Breast epithelium (tissue), 4 donors: ENCODE data around the gene TAS2R5. TPM values are rescaled to one million over a fixed set of nuclear protein-coding genes. Genes with fewer than 3 reads are reported as not detected.
"Not testable (repeated sequence)": the region's sequence is repeated elsewhere in the genome, so short reads cannot be mapped to it uniquely, and the experiment has no call there.

ENCODE experiments used
- DNase-seq, 2 donors: peaks; one replicate each; pipeline ENCODE4 v3.0.0-alpha.2; 2019; ENCODE audit warnings: low spot score in 2 of 2
- H3K27ac ChIP-seq, 2 donors: fragments of 200-600 bp; sonication (generic) in 1 of 2; one replicate each; pipeline ENCODE4 v1.5.1; 2016 to 2019; ENCODE audit warnings: mild to moderate bottlenecking in 1 of 2
- H3K27me3 ChIP-seq, 2 donors: fragments of 200-600 bp; sonication (generic) in 1 of 2; one replicate each; pipeline versions ENCODE4 v1.5.1 to v1.6.0; 2017 to 2019; ENCODE audit warnings: control low read depth in 1 of 2, mild to moderate bottlenecking in 1 of 2
- H3K36me3 ChIP-seq: fragments of 200-600 bp; one replicate; pipeline ENCODE4 v1.5.1; 2019
- H3K4me1 ChIP-seq, 2 donors: fragments of 200-600 bp; sonication (generic); one replicate each; pipeline ENCODE4 v1.5.1; 2016 to 2019; ENCODE audit warnings: control low read depth in 1 of 2
- H3K4me3 ChIP-seq, 3 donors: fragments of 200-600 bp; sonication (generic); 1 replicate in 2 of 3; 2 replicates in 1 of 3; pipeline ENCODE4 v1.5.1; 2016 to 2019; ENCODE audit warnings: mild to moderate bottlenecking in 3 of 3, moderate library complexity in 2 of 3
- H3K9me3 ChIP-seq, 2 donors: fragments of 200-600 bp; sonication (generic) in 1 of 2; one replicate each; pipeline ENCODE4 v1.5.1; 2016 to 2019; ENCODE audit warnings: control low read depth in 1 of 2
- CTCF ChIP-seq, 3 donors: fragments of 450-650 bp; IDR thresholded peaks; one replicate each; pipeline ENCODE4 v1.5.1; 2016 to 2017; ENCODE audit warnings: antibody characterized with exemption in 3 of 3, mild to moderate bottlenecking in 3 of 3, moderate library complexity in 3 of 3
- POLR2A ChIP-seq: fragments of 450-650 bp; IDR thresholded peaks from one replicate; pipeline ENCODE4 v1.6.1; 2016; ENCODE audit warnings: antibody characterized with exemption, mild to moderate bottlenecking, moderate library complexity
- POLR2AphosphoS5 ChIP-seq, 3 donors: sonication (generic); formaldehyde crosslinking; IDR thresholded peaks; one replicate each; pipeline ENCODE4 v1.6.1; 2017; ENCODE audit warnings: antibody characterized with exemption in 3 of 3
- intact Hi-C: fragments of 100-400 bp; cut with DNase I; formaldehyde crosslinking; loops from one replicate; pipeline ENCODE4 v1.15.1; 2023; ENCODE audit warnings: low total_unique reads
- total RNA-seq, 3 donors: library from RNA; depleted of rRNA; stranded (reverse); fragments of >200 nt; gene quantifications; one replicate each; pipeline ENCODE4 v1.1.0, GENCODE V29; 2016

TAS2R5 gene
- total RNA-seq, 3 donors from 2014 or later = 2.0 to 10.8 (median 2.4) TPM

- H3K27me3 ChIP-seq = no peaks in the 10 kb centered on the region
- intact Hi-C loops = no loop called here
- H3K36me3 ChIP-seq = peaks cover 15% of the 10 kb centered on the region
- H3K9me3 ChIP-seq = peaks cover 13 to 26% of the 10 kb centered on the region in 2 donors
- no peak overlapping the region for H3K4me3 ChIP-seq
- H3K4me1 ChIP-seq = no peaks in the 10 kb centered on the region
- no peak for DNase-seq
- H3K27ac ChIP-seq = no peak overlapping the region
- TF ChIP-seq CTCF (IDR thresholded peaks at IDR 0.05) (no peak), POLR2AphosphoS5 (IDR thresholded peaks at IDR 0.05) (no peak), POLR2A (no peak)
Observed at GRCh38 chr7:141752634-141753033, 37.4 kb upstream of the TAS2R5 start.

- no peak for DNase-seq
- Histone ChIP-seq H3K9me3 (peaks cover 13 to 26% of the 10 kb centered on the region in 2 donors), H3K27ac (no peak overlapping the region), H3K4me1 (no peaks in the 10 kb centered on the region), H3K36me3 (peaks cover 9% of the 10 kb centered on the region), H3K27me3 (no peaks in the 10 kb centered on the region), H3K4me3 (no peak overlapping the region)
- TF ChIP-seq POLR2A = no peak
- TF ChIP-seq CTCF (IDR thresholded peaks at IDR 0.05) = no peak
- TF ChIP-seq POLR2AphosphoS5 (IDR thresholded peaks at IDR 0.05) = no peak
- intact Hi-C loops = no loop called here
Observed at GRCh38 chr7:141754939-141755338, 35.1 kb upstream of the TAS2R5 start.

DNA sequence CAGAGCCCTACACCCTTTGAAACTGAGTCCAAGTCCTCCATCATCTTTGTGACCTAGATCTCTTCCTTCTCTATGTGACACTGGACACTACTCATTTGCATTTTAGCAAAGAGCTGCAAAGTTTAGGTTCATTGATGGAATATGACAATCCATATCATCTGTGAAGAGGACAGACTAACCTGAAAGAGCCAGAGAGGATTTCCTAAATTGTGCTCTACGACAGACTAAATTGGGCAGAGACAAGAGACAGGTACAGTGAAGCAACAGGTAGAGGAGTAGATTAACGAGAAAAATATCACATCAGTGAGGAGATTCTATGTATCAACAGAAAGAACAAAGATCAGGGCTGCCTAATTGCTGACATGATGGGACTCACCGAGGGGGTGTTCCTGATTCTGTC, 26.2 kb upstream of the TAS2R5 start, which contains the start of gene TAS2R3:
TAS2R3 (plus strand) TSS at position 301 of the 400 bp plus-strand sequence; CDS start at position 363, 62 bp downstream.
- H3K4me3 ChIP-seq = no peak within 1 kb of the TSS
- no peak for DNase-seq
- H3K36me3 ChIP-seq = no peaks in the 10 kb centered on the region
- intact Hi-C loops = no loop called here
- no peaks in the 10 kb centered on the region for H3K4me1 ChIP-seq
- no peaks in the 10 kb centered on the region for H3K9me3 ChIP-seq
- no peaks in the 10 kb centered on the region for H3K27me3 ChIP-seq
- TF ChIP-seq POLR2AphosphoS5 (IDR thresholded peaks at IDR 0.05) (no peak), CTCF (IDR thresholded peaks at IDR 0.05) (no peak), POLR2A (no peak)
- no peak within 1 kb of the TSS for H3K27ac ChIP-seq

- H3K9me3 ChIP-seq, H3K27ac ChIP-seq, DNase-seq, intact Hi-C loops, H3K4me1 ChIP-seq, H3K36me3 ChIP-seq, H3K27me3 ChIP-seq, H3K4me3 ChIP-seq: not testable (repeated sequence)
Observed at GRCh38 chr7:141770083-141770583, 19.9 kb upstream of the TAS2R5 start.

GRCh38 chr7:141776374-141776773, 13.6 kb upstream of the TAS2R5 start, which contains the start of gene TAS2R4:
TAS2R4 (plus strand) TSS chr7:141776674; CDS start chr7:141778489, 1,815 bp downstream.
- intact Hi-C loops = no loop called here

More at GRCh38 chr7:141776374-141776773, 13.6 kb upstream of the TAS2R5 start, which contains the start of gene TAS2R4:
- Histone ChIP-seq H3K4me1 (no peaks in the 10 kb centered on the region), H3K36me3 (peaks cover 4% of the 10 kb centered on the region), H3K27me3 (no peaks in the 10 kb centered on the region), H3K27ac (no peak within 1 kb of the TSS), H3K4me3 (no peak within 1 kb of the TSS), H3K9me3 (peaks cover 0 to 5% of the 10 kb centered on the region in 2 donors)
- no peak for DNase-seq
- TF ChIP-seq CTCF (IDR thresholded peaks at IDR 0.05) (no peak), POLR2AphosphoS5 (IDR thresholded peaks at IDR 0.05) (no peak), POLR2A (no peak)
